CMK (cell line): ENCODE data around the gene ANO8.
A peak's percentile ranks its signal among the peaks of the same experiment; 100 is the strongest.

Source experiments
- DNase-seq: peaks from one replicate; pipeline ENCODE4 v3.0.0-alpha.2; 2010; ENCODE audit warnings: low read depth

Gene ANO8

DNA sequence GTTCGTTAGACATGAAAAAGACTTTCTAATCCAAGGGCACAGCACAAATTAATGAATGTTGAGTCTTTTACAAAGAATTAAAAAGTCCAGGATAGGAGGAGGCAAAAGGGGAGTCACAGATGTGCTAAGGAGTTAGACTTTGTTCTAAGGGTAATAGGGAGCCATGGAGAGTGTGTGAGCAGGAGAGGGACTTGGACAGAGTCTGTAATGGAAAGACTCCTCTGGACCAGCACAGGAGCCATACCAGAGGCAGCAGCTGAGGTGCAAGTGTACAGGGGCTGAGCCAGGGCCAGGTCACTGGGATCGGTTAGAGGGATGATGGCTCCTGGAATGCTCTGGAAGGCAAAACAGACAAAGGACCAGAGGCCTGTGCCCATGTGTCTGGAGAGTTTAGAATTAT, 13.2 kb upstream of the ANO8 start:
- DNase-seq = no peak

DNA sequence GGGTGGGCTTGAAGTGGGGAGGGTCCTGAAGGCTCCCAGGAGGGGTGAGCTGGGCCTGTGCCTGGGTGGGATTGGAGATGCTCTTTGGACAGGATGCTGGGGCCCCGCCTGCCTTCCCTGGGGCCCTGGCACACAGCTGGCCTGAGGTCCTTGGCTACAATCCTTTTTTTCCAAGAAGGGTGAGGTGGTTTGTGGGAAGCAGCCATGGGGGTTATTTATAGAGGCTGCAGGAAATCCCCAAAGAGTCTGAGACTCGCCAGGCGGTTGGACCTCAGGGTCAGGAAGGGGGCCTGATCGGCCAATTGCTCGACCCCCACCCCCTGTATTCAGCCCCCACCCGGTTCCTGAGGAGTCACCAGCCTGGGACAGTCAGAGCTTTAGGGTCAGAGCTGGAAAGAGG, 12.7 kb upstream of the ANO8 start:
- no peak for DNase-seq

DNA sequence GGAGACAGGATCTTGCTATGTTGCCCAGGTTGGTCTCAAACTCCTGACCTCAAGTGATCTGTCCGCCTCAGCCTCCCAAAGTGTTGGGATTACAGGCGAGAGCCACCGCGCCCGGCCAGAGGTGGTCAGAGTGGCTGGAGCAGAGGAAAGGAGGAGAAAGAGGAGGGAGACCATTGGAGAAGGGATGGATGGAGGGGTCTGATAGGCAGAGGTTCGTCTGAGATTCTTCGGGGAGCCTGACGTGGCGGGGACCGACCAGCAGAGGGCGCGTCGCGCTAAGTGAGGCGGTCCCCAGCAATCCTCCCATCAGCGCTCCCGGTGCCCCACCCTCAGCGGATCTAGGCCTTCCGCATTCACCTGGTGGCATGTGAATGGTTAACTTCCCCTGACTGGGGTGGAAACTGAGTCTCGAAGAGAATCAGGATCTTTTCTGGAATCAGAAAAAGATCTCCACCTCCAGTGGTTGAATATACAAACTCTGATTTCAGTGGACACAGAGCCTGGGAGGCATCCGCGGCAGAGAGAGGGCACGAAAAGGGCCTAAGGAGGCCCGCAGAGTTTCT, 11.5 kb upstream of the ANO8 start:
- DNase-seq = no peak

DNA sequence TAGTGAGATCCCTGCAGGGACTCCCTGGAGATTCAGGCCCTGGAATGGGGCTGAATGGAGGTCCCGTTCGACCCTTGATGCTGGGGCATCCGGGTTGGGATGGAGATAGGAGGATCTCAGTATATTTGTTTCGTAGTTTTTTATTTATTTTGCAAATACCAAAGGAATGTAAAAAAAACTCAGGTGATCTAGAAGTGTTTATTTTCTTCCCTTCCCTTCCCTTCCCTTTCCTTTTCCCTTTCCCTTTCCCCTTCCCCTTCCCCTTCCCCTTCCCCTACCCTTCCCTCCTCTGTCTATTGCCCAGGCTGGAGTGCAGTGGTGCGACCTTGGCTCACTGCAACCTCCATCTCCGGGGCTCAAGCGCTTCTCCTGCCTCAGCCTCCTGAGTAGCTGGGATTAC, 7.2 kb upstream of the ANO8 start:
- no peak for DNase-seq

DNA sequence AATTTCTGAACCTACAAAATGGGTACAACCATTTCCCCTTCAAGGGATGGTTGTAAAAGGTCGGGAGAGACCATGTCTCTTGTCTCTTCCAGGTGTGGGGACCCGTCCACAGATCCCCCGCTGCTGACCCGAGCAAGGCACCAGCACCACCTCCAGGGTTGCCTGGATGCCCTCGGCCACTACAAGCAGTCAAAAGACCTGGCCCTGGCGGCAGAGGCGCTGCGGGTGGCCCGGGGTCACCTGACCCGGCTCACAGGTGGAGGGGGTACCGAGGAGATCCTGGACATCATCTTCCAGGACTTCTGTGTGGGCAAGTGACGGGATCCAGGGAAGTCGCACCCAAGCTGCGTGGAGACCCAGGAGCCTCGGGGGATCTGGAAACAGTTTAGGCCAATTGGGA, 6.7 kb upstream of the ANO8 start:
- no peak for DNase-seq

DNA sequence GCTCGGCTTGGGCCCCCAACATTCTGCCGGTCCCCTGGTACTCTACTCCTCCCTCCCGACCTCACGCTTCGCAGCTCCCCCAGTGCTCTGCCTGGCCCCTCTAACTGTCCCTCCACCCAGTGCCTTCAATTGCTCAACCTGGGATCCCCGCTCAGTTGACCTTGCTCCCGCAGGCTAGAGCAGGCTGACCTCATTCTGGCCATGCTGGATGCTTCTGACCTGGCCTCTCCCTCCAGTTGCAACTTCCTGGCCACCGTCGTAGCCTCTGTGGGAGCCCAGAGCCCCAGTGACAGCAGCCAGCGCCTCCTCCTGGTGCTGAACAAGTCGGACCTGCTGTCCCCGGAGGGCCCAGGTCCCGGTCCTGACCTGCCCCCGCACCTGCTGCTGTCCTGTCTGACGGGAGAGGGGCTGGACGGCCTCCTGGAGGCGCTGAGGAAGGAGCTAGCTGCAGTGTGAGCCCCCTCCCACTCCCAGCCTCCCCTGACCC, 6.3 kb upstream of the ANO8 start:
- DNase-seq = no peak

DNA sequence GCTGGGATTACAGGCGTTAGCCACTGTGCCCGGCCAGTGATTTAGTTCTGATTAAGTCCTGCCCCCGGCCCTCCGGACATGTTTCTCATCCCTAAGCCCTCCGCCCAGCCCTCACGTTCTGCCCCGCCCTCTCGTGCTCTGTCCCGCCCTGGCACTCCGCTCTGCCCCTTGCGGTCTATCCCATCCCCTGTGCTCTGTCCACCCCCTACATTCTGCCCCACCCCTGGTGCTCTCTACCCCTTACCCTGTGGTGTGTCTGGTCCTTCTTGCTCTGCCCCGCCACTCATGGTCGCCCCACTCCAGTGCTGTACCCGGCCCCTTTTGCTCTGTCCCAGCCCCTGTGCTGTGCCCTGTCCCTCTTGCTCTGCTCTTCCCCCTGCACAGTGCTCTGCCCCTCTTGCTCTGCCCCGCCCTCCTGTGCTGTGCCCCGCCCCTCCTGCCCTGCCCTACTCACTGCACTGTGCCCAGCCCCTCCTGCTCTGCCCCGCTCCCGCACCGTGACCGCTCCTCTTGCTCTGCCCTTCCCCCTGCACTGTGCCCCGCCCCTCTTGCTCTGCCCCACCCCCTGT, 5.7 kb upstream of the ANO8 start:
- no peak for DNase-seq

DNA sequence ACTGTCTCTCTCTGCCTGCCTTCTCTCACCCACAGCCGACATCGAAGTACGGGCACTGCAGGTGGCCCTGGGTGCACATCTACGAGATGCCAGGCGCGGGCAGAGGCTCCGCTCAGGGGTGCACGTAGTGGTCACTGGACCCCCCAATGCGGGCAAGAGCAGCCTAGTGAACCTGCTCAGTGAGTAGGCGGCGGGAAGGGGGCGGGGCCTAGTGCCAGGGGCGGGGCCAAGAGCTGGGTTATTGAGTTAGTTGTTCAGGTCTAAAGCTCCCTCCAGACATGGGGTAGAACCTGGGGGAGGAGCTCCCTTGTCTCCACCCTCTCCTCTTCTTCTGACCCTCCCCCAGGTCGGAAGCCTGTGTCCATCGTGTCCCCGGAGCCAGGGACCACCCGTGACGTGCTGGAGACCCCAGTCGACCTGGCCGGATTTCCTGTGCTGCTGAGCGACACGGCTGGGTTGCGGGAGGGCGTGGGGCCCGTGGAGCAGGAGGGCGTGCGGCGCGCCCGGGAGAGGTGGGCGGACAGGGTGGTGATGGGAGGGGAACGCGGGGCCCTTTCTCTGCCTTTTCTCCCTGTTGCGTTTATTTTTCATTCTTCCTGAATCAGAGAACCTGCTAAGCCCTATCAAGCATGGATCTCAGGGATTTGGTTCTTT, 4.6 kb upstream of the ANO8 start:
- no peak for DNase-seq

DNA sequence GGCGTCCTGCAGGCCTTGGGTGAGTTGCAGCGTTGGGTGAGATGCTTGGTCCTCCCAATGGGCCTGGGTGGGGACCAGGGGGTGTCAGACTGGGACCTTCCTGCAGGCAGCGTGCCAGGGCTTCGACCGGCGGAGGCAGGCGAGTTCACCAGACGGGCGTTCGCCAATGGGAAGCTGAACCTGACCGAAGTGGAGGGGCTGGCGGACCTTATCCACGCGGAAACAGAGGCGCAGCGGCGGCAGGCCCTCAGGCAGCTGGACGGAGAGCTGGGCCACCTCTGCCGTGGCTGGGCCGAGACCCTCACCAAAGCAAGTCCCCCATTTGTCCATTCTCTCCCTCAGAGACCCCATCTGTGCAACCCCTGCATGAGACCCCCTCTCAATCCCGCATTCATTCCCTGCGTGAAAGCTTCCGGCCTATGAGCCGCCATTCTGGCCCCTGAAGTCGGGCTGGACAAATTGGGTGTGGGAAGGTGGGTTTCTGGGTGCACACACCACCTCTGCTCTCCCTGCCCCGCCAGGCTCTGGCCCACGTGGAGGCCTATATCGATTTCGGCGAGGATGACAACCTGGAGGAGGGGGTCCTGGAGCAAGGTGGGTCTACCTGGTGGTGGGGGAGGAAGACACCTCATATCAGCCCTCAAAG, 3.9 kb upstream of the ANO8 start:
- DNase-seq = no peak

DNA sequence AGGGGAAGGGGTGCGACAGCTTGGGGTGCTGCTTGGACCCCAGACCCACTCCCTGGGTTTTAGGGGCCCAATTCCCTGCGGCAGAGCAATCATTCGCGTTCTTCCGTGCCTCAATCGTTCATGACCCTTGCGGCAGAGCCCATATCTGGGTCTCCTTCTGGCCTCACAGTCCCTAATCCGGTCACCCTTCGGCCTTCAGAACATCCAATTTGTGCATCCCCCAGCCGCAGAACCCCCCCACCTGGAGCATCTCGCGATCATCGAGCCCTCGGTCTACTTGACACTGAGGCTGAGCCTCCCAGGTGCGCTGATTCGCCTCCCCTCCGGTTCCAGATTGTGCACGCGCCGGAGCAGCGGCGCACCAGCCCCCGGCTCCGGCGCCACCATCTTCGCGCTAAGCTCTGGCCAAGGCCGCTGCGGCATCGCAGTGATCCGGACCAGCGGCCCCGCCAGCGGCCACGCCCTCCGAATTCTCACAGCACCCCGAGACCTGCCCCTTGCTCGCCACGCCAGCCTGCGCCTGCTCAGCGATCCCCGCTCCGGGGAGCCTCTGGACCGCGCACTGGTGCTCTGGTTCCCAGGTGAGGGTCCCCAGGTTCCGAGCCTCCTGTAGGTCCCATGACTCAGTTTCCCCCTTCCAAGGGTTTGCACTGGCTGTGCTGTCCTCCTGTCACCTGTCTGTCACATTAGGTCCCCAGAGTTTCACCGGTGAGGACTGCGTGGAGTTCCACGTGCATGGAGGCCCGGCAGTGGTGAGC, 3.2 kb upstream of the ANO8 start:
- DNase-seq = no peak

DNA sequence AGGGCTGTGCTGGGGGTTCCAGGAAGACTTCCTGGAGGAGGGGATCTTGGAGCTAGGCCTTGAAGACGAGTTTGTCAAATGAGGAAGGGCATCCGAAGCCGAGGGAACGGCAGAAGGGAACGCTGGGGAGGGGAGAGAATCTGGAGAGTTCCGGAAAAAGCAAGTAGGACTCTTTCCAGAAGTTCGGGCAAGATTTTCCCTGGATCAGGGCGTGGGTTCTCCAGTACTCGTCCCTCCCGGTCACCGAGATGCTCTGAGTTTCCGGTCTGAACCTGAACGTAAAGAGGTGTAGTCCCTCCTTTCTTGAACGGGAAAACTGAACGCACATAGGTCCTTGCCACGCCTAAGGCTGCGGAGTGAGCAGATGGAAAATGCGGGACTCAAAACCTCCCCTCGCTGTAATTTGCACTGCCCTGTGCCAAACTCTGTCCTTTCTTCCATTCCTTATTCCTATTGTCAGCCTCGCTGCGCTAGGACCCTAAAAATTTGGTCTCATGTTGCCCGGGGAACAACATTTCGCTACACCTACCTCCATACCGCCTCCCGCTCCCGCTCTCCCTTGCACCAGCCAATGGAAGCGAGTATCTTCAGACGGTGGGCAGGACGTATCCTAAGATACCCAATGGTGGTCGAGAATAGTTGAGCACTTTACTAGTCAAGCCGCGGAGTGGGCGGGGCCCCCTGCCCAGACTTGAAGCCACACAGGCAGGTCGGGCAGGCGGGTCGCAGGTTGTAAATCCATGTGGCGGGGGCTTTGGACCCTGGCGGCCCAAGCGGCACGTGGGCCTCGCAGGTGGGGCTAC, 2.4 kb upstream of the ANO8 start, which contains the start of gene GTPBP3:
Gene GTPBP3, plus strand, starts transcription at position 682 of the 803 bp plus-strand sequence. Its CDS starts 59 bp downstream, at position 741.
- peak; percentile 92 for DNase-seq

DNA sequence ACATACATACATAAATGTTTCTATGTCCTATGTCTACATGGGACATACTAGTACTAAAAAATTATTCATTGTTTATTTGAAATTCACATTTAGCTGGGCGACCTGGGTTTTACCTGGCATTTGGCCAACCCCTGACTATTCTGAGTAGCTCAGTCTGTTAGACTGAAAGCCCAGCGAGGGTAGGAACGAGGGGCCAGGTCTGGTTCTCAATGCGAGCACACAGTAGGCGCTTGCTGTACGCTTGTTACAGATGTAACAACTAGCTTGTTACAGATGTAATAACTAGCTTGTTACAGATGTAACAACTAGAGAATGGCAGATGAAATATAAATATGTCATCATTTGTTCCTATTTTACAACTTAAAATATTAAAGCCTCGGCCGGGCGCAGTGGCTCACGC, 920 bp upstream of the ANO8 start:
- DNase-seq = no peak

DNA sequence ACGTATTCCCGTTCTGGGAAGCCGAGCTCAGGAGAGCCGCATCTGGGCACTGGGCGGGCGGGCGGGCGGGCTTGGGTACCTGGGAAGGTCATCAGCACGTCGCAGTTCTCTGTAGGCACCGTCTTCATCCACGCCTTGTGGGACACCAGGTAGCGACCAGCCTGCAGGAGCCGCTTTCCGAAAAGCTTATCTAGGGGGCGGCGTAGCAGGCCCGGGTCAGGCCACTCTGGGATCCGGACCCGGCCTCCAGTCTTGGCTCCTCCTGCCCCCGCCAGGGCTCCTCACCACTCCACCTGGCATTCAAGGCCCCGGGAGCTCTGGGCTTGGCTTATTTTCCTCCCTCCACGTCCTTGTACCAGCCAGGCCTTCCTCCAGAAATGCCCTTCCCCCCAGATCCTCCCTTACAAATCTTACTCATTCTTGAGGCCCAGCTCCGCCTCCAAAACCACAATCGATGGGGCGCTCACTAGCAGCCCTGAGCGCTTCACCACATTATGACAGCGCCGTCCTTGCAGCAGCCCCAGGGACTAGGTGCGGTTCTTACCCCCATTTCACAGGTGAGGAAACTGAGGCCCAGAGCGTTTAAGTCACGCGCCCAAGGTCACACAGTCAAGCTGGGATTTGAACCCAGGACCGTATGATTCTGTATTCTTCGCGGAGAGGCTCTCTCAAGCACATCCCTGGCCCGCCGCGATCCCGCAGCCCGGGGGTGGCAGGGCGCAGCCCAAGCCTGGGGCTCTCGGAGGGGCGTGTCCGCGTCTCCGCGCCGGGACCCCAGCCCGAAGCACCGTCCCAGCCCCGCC, 843 bp downstream of the ANO8 start:
- no peak for DNase-seq

DNA sequence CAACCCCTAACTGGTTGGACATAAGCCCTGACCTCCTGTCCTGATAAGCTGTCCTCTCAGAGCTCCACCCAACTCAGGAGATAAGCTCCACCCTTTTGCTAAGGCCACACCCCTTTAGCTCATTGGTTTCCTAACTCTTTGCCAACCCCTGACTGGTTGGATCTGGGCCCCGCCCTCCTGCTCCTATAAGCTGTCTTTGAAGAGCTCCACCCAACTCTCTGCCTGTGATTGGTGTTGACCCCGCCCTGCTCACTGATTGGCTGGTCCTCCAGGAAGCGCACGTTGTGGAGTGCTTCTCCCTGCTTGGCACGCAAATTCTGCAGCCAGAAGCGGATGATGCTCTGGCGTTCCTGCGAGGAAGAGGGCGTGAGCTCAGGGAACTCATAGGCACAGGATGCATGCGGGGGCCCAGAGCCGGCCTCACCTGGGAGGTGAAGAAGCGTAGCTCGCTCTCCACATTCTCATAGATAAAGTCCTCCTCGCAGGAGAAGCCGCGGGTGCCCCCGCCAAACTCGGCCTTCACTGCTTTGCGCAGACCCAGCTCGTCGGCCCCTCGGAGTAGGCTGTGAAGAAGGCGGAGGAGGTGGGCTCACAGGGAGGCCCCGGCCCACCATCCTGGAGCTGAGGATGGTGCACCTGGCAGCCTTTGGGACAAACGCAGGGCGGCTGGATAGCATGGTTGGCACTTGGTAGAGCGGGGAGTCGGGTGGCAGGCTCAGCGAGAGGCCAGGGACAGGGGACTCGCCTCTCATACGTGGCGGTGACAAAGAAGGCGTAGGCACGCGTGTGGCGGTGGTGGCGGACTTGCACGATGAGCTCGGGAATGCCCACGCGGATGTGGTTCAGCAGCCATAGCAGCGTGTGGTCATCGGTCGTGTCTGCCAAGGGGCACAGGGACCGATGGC, 1.7 kb downstream of the ANO8 start:
- peak; percentile 94 for DNase-seq

DNA sequence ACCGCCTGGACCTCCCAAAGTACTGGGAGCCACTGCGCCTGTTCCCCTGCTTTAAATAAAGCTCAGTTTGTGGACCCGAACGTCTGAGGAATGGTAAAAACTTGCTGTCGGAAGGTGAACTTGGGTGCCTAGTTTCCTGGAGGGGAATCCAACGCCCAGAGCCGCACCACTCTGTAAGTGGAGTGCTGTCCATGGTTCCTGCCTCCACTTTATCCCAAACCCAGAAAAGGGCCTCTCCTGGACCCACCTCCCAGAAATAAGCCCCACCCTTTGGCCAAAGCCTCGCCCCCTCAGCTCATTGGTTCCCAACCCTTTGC, 2.3 kb downstream of the ANO8 start:
- no peak for DNase-seq

DNA sequence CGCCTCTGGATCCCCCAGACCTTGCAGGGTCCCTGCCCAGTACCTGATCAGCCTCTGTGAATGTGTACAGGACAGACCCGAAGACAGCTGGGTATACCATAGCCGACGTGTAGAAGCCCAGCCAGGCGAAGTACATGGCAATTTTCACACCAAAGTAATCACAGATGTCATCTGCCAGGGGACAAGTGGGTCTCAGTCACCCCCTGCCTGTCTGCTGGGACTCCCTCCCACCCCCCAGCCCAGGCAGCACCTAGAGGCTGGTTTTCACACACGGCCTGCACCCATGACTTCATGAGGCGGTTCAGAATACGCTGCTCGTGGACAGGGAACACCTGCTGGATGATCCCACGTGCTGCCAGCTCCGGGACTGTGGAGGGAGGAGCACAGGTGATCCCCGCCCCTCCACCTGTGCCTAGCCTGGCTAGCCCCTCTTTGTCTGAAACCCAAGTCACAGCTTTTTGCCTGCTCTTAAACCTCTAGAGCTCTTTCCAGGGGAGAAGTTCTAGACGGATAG, 3.6 kb downstream of the ANO8 start:
- no peak for DNase-seq

DNA sequence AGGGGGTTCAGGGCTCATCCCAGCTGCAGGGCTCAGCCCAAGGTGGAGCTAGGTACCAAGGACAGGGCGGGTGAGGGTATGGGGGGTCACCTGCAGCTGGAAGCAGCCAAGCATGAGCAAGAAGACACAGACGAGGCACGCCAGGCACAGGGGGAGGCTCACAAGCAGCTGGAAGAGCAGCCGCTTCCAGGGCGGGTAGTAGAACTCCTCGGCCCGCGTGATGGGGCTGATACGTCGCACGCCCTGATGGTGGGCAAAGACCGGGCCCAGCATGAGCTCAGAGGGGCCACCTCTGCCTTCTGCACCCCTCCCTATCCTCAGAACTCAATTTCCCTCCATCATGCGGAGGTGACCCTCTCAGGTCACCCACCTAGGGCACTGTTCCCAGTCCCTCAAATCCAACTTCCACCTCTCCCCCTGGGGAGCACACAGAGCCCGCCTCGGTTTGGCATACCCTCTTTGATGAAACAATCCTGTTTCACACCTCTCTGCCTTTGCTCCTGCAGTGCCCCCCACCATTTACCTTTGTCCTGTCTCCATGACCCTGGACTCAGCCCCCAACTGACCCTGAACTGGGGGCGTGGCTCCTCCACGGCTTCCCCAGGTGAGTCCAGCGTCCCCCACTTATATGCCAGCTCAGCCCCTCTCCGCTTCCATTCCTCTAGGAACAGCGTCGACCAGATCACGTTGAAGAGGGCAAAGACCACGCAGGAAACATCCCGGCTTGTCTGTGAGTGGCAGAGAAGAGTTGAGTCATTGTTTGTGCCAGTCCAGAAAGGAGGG, 4.2 kb downstream of the ANO8 start:
- DNase-seq = no peak

DNA sequence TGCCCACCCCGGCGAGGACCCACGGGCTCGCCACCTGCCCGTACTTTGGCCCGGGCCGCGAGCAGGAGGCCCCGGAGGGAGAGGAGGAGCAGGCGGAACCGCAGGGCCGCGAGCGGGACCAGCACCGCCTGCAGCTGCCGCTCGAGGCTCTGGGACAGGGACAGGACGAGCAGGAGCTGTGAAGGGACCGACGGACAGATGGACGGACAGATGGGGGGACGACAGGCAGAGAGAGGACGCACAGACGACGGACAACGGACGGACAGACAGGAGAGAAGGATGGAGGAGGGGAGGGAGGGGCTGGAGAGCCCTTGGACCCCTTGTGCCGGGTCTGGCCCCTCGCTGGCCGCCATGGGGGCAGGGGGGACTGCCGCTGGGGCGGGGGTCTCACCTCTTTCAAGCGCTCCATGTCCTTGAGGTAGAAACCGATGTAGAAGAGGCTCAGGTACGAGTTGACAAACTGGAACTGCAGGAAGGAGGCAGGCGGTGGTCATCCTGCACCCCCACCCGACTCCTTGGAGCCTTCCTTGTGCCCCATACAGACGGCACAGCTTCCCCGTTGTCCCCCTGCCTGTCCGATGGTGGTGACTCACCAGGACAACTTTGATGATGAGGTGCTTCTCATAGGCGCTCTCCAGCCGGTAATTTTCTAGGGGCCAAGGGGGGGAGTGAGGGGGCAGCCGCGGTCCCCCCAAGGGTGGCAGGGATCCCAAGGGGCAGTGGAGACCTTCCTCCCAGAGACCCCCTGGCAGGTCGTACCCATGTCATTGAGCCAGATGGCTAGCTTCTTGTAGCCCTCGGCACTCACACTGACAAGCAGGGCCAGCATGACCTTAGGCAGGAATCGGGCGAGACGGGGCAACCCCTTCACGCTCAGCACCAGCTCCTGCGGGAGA, 5.0 kb downstream of the ANO8 start:
- no peak for DNase-seq
